NCI-H146 (cell line): ENCODE results near the gene FYB1.
"Not testable (repeated sequence)": the region's sequence is repeated elsewhere in the genome, so short reads cannot be mapped to it uniquely, and the experiment has no call there.

ENCODE experiments used
- DNase-seq: peaks from one replicate; lab custom pipeline; 2025; lab: John Stamatoyannopoulos, UW

FYB1 gene

GRCh38 chr5:39228596-39228995 is 9.2 kb upstream of the FYB1 start:
- DNase-seq = no peak

GRCh38 chr5:39226558-39226957 is 7.2 kb upstream of the FYB1 start:
- DNase-seq = no peak

- DNase-seq = no peak
Measured at GRCh38 chr5:39226100-39226451, 6.7 kb upstream of the FYB1 start.

- no peak for DNase-seq
Measured at GRCh38 chr5:39225405-39226099, 6.2 kb upstream of the FYB1 start.

- no peak for DNase-seq
Measured at GRCh38 chr5:39224196-39224761, 4.9 kb upstream of the FYB1 start.

GRCh38 chr5:39223565-39224156 is 4.3 kb upstream of the FYB1 start:
- DNase-seq = no peak

GRCh38 chr5:39221671-39222070 is 2.3 kb upstream of the FYB1 start:
- not testable (repeated sequence) for DNase-seq

GRCh38 chr5:39220280-39221030 is 1.1 kb upstream of the FYB1 start:
- no peak for DNase-seq

GRCh38 chr5:39218482-39219402 is 621 bp downstream of the FYB1 start:
- no peak for DNase-seq

- DNase-seq = peak; percentile 29
Measured at GRCh38 chr5:39217365-39218281, 1.7 kb downstream of the FYB1 start.

- DNase-seq = no peak
Measured at GRCh38 chr5:39216631-39217030, 2.7 kb downstream of the FYB1 start.

- no peak for DNase-seq
Measured at GRCh38 chr5:39215857-39216256, 3.5 kb downstream of the FYB1 start.

GRCh38 chr5:39214912-39215709 is 4.3 kb downstream of the FYB1 start:
- no peak for DNase-seq

- DNase-seq = no peak
Measured at GRCh38 chr5:39213447-39214207, 5.7 kb downstream of the FYB1 start.

- DNase-seq = no peak
Measured at GRCh38 chr5:39211773-39212172, 7.6 kb downstream of the FYB1 start.

GRCh38 chr5:39209924-39210323 is 9.4 kb downstream of the FYB1 start:
- no peak for DNase-seq

- no peak for DNase-seq
Measured at GRCh38 chr5:39208471-39208870, 10.9 kb downstream of the FYB1 start.

GRCh38 chr5:39207345-39208045 is 11.9 kb downstream of the FYB1 start:
- no peak for DNase-seq
